Raji (cell line): ENCODE measurements around the gene DCAF11.

Source experiments
- POLR2A ChIP-seq: IDR thresholded peaks from 2 replicates; pipeline ENCODE4 v1.6.1; 2011; ENCODE audit warnings: low read depth, low read length, control low read depth; ENCODE audit not compliant: insufficient read depth

DCAF11 gene

DNA sequence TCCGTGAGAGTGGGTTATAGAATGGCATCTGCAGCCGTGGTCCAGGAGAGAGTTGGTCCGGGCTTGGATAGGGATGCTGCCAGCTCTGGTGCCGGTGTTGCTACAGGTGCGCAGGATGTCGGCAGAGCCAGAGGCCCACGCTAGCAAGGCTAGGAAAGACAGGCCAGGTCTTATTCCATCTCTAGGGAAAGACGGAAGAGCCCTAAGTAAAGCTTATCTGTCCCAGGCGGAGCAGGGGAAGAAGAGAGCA, 20.9 kb downstream of the DCAF11 start:
- no peak for TF ChIP-seq POLR2A

DNA sequence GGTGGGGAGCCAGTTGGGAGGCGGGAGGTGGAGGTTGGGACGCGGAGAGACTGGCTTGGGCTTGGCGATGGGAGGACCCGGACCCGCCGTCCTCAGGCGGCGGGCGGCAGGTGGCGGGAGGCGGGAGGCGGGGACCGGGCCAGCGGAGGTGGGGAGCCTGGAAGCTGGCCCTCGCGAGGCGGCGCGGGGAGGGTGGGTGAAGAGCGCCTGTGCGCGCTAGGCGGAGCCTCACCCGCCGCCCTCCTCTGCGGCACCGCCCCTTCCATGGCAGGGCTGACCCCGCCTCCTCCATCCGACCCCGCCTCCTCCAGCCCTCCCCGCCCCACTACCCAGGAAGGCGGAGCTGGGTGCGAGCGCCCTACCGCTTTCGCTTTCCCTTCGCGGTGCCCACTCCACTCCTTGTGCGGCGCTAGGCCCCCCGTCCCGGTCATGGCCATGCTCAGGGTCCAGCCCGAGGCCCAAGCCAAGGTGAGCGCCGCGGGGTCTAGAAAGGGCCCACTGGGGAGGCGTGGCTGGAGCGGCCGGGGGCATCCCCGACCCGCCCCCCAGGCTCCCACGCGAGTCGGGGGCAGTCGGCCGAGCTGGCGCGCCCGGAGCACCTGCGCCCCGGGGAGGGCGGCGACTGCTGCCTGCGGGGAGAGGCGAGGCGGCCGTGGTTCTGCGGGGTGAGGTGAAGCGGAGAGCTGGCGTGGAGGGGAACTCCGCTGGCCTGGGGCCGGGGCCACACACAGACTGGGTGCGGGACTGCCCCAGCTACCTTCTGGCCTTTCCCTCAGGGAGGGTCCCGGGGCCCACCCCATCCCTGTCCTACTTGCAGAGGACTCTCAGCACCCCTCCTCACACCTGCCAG, 21.5 kb downstream of the DCAF11 start, which contains the start of gene PSME1:
Gene PSME1 (plus strand): TSS at position 361 of the 850 bp plus-strand sequence. CDS start 69 bp downstream, at position 430.
- TF ChIP-seq POLR2A = peak; percentile 79

DNA sequence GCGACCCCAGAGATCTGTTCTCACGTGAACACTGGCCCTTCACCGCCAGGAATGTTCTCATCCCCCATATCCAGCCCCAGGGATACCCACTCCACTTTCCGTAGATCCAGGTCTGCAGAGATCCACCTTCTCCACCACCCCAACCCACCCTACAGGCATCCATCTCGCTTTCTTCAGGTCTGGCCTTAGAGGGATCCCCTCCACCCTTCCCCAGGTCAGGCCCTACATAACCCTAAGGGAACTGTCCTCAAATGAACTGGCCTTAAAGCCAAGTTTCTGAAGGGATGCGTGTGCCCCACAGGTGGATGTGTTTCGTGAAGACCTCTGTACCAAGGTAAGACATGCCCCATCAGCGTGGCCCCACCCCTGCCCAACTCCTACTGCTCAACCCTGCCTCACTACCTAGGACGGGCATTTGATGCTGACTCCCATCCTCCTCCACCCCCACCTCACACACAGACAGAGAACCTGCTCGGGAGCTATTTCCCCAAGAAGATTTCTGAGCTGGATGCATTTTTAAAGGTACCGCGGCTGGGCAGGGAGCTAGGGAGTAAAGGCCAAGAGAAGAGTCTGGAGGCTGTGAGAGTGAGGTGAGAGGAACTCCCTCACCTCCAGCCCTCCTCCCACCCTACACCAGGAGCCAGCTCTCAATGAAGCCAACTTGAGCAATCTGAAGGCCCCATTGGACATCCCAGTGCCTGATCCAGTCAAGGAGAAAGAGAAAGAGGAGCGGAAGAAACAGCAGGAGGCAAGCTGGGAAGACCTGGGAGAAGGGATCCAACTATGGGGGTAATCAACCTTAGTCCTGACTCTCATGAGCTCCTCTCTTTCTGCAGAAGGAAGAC, 22.3 kb downstream of the DCAF11 start:
- TF ChIP-seq POLR2A = peak; percentile 13; the same call in 1 of the 2 replicates

DNA sequence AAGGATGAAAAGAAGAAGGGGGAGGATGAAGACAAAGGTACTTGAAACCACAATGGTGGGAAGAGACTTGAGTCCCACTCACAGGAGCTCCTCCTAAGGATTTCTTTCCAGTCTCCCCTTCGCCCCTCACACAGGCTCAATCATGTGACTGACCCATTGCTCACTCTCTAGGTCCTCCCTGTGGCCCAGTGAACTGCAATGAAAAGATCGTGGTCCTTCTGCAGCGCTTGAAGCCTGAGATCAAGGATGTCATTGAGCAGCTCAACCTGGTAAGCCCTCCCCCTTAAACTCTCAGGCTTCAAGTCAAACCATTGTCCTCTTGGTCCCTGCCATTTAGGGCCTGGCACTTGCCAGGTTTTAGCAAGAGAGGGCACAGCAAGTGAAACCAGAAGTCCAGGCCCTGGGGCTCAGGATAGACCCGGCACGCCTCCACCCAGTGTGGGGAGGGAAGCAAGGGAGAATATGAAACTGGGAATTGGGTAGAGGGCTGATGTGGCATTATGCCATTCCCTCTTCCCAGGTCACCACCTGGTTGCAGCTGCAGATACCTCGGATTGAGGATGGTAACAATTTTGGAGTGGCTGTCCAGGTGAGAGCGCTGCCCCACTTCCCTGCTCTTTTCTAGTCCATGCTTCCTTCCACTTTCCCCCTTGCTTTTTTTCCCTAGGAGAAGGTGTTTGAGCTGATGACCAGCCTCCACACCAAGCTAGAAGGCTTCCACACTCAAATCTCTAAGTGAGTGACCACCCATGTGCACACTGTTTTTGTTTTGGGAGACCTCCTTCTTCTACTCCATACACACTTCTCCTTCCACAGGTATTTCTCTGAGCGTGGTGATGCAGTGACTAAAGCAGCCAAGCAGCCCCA, 23.2 kb downstream of the DCAF11 start:
- TF ChIP-seq POLR2A = peak; percentile 23; the same call in 1 of the 2 replicates

DNA sequence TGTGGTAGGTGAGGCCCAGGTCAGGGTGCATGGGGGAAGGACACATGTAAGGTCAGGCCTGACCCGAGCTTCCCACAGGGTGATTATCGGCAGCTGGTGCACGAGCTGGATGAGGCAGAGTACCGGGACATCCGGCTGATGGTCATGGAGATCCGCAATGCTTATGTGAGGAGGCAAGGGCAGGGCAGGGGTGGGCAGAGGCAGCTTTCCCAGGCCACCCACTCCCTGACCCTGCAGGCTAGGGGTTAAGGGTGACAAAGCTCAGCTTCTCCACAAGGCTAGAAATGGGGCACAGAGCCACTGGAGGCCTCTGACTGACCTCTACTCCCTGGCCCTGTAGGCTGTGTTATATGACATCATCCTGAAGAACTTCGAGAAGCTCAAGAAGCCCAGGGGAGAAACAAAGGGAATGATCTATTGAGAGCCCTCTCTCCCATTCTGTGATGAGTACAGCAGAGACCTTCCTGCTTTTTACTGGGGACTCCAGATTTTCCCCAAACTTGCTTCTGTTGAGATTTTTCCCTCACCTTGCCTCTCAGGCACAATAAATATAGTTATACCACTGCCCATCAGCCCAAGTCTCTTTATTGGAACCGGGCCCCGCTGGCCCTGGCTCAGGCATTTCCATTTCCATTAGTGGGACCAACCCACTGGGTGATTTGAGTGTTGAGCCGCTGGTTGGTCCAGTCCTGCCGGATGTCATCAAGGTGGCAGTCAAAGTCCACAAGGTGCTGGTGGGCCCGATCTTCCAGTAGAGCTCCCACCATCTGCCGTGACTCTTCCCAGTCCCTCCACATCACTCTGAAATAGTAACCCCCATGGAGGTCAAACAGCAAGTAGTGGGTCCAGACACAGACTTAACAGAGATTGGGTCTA, 24.1 kb downstream of the DCAF11 start:
- no peak; the same call in none of the 2 replicates for TF ChIP-seq POLR2A

DNA sequence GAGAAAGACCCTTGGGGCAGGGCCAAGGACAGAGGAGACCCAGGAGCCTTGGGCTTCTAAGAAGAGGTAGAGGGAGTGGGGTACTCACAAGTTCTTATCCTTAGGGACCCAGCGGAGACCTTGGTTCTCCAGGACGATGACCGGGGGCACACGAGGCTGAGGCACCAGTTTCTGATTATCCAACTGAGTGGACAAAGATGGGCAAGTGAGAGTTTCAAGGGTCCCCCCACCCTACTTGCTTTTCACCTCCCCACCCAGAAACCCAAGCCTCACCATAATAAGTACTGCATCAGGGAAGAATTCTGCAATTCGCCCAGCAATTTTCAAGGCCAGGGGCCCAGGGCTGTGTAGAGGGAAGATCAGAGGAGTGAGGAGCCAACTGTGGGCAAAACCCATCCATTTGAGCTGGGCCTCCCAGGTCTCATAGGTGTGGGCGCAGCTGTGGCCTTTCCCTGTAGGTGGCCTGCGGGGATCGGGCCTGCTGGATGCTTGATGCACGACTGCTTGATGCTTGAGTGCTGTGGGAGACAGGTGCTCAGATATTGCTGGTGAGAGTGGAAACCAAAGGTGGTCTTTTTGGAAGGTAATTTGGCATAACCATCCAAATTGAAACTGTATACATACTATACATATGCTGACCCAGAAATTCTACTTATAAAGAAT, 24.8 kb downstream of the DCAF11 start:
- TF ChIP-seq POLR2A = peak; percentile 33; the same call in 1 of the 2 replicates

DNA sequence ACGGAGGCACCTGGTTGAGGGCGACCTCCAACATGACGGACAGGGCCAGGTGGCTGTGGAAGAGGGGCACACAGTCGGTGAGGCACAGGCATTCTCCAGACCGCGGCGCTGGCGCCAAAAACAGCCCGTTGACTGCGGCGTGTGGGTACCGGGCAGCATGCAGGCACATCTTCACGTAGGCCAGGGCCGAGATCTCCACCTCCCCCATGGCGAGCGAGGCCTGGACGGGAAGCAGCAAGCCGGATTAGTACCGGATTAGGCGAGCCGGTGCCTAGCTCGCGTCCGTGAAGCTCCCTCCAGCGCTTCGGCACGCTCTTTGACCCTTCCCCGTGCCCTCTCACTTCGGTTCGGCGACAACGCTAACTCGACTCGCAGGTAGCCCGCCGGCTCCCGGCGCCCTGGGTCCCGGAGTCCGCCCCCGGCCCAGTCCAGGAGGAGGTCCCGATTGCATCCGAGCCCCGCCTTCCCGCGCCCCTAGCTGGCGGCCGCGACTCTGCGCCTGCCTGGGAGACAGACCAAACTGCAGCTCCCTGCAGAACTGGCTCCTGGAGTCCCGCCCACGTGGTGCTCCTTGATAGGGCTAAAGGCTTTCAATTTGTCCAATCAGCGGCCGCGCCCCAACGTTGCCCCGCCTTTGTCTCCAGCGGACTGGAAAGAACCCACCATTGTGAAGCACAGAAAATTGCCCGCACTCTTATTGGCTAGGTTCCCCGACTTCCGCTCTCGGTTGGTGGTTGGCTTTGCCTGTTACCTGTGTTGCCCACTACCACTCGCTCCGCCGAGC, 26.7 kb downstream of the DCAF11 start, which contains the start of gene EMC9:
Gene EMC9 (minus strand): TSS at position 495 of the 784 bp plus-strand sequence. CDS start 287 bp downstream, at position 208.
- peak; percentile 92 for TF ChIP-seq POLR2A

DNA sequence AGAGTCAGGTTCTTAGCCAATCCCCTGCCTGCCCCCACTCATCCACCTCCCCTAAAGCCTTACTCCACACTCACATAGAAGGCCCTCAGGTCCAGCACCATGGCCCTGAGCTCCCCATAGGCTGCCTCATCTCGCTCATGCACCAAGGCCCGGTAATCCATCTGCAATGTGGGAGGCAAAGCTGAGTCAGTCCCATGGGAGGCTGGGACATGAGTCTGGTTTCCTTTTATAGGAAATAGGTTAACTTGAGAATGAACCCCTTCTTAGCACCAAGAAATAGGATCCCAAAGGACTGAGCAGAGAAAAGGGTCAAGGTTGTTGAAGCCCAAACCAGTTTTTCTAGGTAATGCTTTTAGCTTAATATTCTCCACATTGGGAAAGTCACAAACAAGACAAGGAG, 28.9 kb downstream of the DCAF11 start:
- no peak for TF ChIP-seq POLR2A

DNA sequence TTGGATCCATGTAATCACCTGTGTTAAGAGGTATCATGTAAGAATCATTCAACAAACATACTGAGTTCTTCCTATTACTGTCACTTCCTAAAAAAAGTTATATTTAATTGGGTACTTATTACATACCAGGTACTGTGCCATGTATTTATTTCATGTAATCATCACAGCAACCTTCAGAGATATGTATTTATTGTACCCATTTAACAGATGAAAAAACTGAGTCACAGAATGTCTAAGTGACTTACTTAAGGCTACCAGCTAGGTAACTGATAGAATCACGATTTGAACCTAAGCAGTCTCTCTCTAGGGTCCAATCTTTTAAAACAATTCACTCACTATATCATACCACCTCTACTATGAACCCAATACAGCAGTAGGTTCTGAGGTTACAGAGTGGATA, 29.9 kb downstream of the DCAF11 start:
- no peak for TF ChIP-seq POLR2A

DNA sequence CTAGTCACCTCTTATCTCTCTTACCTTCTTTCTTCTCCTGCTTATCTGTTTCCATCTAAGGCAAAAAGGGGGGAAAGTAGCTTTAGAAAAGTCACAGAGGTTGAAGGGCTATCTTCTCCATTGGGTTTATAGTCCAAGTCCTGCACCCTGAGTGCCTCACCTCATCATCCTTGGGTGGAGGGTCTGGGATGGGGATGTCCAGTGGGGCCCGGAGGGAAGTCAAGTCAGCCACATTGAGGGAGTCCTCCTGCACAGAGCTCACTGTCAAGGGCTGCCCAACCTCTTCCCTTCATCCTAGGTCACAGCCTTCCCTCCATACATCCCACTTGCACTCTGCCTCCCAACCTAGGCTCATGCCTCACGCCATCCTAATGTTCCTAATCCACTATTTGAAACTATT, 30.6 kb downstream of the DCAF11 start:
- no peak for TF ChIP-seq POLR2A

DNA sequence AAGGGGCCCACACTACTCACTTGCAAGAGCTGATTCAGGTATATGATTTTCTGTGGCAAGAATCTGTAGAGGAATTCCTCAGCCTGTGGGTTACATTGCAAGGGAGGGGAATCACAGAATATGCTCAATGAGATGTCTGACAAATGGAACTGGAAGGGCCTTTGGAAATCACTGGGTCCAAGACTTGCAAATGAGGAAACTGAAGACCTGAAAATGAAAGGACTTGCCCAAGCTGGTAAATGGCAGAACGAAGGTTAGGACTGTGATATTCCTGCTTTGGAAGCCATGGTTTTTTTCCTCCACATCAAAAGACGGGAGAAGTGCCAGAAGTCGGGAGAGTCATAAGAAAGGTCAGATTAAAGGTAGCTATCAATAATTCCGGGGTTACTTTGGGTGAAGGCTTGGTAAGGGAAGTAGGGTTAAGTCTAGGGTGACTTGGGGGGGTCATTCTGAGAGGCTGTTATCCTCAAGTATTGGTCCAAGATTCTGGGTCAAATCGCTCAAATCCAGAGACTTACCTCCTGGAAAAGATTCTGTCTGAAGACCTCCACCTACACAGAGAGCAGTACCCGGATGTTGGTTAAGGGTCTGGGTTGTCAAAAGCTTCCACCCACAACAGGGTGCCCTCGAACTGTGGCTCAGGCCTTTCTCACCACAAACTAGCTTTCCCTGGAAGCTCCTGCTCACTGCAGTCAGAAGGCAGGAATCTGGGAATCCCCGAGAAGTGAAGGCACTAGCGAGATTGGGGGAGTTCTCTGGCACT, 31.3 kb downstream of the DCAF11 start:
- no peak for TF ChIP-seq POLR2A

DNA sequence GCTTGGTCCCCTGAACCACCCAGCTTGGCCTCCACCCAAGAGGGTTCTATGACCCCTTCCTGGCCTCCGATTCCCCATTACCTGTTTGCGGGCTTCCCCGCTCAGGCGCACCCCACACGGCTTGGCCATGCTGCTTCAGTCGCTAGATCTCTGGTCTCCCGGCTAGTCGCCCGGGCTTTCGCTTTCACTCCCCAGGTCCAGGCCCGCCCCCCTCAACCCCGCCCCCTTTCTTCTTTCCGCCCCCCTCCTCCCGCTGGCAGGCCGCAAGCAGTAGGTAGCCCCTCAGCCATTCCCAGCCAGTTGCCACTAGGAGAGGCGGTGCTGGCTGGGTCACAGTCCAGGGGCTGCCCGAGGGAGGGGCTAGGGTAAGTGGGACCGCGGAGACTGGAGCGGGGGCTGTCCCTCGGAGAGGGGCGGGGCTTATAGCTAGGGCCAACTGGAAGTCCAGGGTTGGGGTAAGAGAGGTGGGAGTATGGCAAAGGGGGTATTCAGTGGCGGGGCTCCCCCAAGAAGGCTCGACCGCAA, 31.9 kb downstream of the DCAF11 start, which contains the start of gene PSME2:
Gene PSME2 (minus strand): TSS at position 158 of the 525 bp plus-strand sequence. CDS start 29 bp downstream, at position 129.
- TF ChIP-seq POLR2A = peak; percentile 74
